NCI-H2196 treated with DMSO at 0.1 percent for 48 hours (cell line): ENCODE results near the gene KEL.

Experiments
- DNase-seq: peaks from one replicate; lab custom pipeline; 2025; ENCODE audit not compliant: unreplicated experiment; lab: John Stamatoyannopoulos, UW

The KEL gene

DNA sequence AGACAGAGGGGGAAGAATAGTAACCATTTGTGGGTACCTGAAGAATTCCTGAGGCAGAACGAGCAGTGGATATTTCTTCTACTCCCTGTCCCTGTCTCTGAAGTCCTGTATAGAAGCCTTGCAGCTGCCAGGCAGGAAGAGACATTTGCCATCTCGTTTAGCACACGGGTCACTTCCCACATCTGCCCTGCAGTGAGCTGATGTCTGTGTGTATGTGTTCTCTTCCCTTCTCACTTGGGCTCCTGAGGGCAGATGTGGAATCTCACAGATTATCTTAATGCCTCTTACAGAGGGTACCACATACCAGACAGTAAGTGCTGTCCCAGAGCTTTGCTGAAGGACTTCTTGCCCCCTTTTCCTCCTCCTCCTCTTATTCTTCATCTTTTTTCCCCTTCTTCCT is 62.5 kb downstream of the KEL start:
- DNase-seq = no peak

GRCh38 chr7:142898377-142899170 is 63.6 kb downstream of the KEL start:
- DNase-seq = no peak

- no peak for DNase-seq
Measured at GRCh38 chr7:142897691-142898090, 64.5 kb downstream of the KEL start.

DNA sequence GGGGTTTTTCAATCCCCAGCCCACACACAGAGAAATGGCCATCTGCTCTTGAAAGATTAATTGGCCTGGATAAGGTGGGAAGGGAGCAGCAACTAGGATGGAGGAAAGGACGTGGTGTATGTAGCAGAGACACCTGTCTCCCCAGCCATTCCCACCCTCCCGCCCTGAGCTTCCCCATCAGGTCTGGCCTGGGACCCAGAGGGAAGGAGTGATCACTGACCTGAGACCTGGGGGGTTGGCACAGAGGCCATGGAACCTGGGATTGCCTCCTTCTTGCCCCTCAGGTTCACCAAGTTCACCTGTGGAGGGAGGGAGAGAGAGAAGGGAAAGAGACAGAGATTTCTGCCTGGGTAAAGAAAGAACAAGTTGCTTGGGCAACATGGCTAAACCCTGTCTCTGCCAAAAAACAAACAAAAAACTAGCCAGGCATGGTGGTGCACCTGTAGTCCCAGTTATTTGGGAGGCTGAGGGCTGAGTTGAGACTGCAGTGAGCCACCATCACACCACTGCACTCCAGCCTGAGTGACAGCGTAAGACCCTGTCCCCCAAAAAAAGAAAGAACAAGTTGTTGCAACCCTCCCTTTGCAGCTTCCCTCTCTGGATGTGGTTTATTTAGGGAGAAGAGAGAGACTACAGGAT is 65.3 kb downstream of the KEL start:
- no peak for DNase-seq

DNA sequence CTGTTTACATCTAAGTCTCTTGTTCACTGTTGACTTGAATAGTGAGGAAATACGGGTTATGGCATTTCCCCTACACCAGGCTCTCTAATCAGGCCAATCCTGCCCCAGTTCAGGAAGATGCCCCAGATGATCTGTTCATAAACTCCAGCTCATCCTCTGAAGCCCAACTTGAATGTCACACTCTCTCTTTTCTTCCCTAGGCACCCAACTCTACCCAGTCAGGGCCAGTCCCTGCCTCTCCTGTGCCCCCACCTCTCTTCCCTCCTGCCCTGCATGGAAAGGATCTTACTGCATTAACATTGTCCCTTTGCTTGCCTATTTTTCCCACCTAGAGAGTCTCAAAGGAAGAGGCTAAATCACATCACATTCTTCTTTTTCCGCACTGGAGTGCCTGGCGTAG is 66.0 kb downstream of the KEL start:
- DNase-seq = no peak

DNA sequence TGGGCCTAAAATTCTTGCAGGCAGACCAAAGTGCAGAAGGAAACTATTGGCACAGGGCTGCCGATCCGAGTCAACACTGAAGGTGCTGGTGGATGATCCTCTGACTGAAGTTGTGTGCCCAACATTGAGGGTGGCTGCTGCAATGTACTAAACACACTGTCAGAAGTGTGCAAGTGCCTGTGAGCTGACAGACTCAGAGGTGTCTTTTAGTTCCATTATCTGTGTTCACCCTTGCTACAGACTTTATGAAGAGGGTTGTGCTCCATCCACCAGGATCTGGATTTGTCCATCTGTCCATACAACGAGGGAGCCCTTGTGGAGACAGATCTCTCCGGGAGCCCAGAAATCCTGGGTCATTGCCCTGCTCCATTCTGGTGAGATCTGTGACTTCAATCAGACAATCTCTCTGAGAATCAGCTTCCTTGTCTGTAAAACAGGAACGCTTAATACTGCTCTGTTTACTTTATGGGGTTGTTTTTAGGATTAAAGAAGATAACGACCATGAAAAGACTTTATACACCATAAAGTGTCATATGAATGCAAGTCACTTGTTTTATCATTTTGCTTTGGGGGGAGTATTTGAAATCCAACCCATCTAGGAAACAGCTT is 67.1 kb downstream of the KEL start:
- DNase-seq = no peak

GRCh38 chr7:142894112-142894984 is 67.8 kb downstream of the KEL start:
- no peak for DNase-seq

DNA sequence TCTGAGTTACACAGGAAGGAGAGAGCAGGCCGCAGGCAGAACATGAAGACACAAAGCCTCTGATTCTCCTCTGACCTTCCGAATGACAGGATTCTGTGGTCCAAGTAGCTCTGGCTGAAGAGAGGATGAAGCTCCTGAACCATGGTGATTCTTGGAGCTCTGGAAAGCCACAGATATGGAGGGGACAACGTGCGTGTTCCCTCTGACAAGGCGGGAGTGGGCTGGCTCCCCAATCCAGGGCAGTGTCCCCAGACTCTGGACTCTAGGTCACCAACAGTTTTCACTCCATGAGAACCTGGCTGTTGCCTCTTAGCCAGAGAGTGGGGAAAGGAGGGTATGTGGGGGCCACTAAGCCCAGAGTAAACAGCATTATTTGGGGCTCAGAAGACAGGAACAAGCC is 69.2 kb downstream of the KEL start:
- no peak for DNase-seq

GRCh38 chr7:142891490-142892082 is 70.6 kb downstream of the KEL start:
- no peak for DNase-seq
